BLaER1 (cell line): ENCODE data around the gene RANBP3.

Experiments used
- H3K27ac ChIP-seq: shearing (Covaris generic); formaldehyde crosslinking; 2 replicates; pipeline ENCODE4 v1.8.1; 2022
- H3K27me3 ChIP-seq: shearing (Covaris generic); formaldehyde crosslinking; 2 replicates; pipeline ENCODE4 v1.8.1; 2022
- H3K36me3 ChIP-seq: shearing (Covaris generic); formaldehyde crosslinking; 2 replicates; pipeline ENCODE4 v1.8.1; 2022
- H3K4me1 ChIP-seq: shearing (Covaris generic); formaldehyde crosslinking; 2 replicates; pipeline ENCODE4 v1.8.1; 2022
- H3K4me2 ChIP-seq: shearing (Covaris generic); formaldehyde crosslinking; 2 replicates; pipeline ENCODE4 v1.8.1; 2022
- H3K4me3 ChIP-seq: shearing (Covaris generic); formaldehyde crosslinking; 2 replicates; pipeline ENCODE4 v1.8.1; 2022
- H3K9ac ChIP-seq: shearing (Covaris generic); formaldehyde crosslinking; 2 replicates; pipeline ENCODE4 v1.8.1; 2022
- H3K9me3 ChIP-seq: shearing (Covaris generic); formaldehyde crosslinking; 2 replicates; pipeline ENCODE4 v1.8.1; 2022
- H4K20me1 ChIP-seq: shearing (Covaris generic); formaldehyde crosslinking; 2 replicates; pipeline ENCODE4 v1.8.1; 2022
- Cebpa-rat ChIP-seq: shearing (Covaris generic); IDR thresholded peaks from 2 replicates; pipeline ENCODE4 v1.8.1; 2022

Gene RANBP3

GRCh38 chr19:5996102-5996501, 18.2 kb upstream of the RANBP3 start:
- Histone ChIP-seq H3K36me3 (peaks cover 8% of the 10 kb centered on the region), H3K27ac (peak overlapping the region; percentile 92), H3K27me3 (no peaks in the 10 kb centered on the region), H3K4me1 (peaks cover 63% of the 10 kb centered on the region), H4K20me1 (no peaks in the 10 kb centered on the region), H3K4me2 (peak overlapping the region; percentile 91), H3K4me3 (no peak overlapping the region), H3K9ac (peak overlapping the region; percentile 76; the same call in 1 of the 2 replicates), H3K9me3 (peaks cover 26% of the 10 kb centered on the region)
- TF ChIP-seq Cebpa-rat: no peak

- Histone ChIP-seq H3K4me3 (peak overlapping the region; percentile 47), H4K20me1 (no peaks in the 10 kb centered on the region), H3K4me1 (peaks cover 68% of the 10 kb centered on the region), H3K9ac (peak overlapping the region; percentile 76), H3K9me3 (peaks cover 21% of the 10 kb centered on the region), H3K4me2 (peak overlapping the region; percentile 91), H3K27ac (peak overlapping the region; percentile 92), H3K27me3 (no peaks in the 10 kb centered on the region), H3K36me3 (peaks cover 3% of the 10 kb centered on the region)
- TF ChIP-seq Cebpa-rat: no peak
Measured at GRCh38 chr19:5995606-5996005, 17.7 kb upstream of the RANBP3 start.

- H3K9me3 ChIP-seq: peaks cover 11% of the 10 kb centered on the region
- peaks cover 78% of the 10 kb centered on the region for H3K4me1 ChIP-seq
- H4K20me1 ChIP-seq: no peaks in the 10 kb centered on the region
- H3K27ac ChIP-seq: peak overlapping the region; percentile 92
- H3K4me2 ChIP-seq: peak overlapping the region; percentile 91
- peak overlapping the region; percentile 76 for H3K9ac ChIP-seq
- no peak for TF ChIP-seq Cebpa-rat
- H3K4me3 ChIP-seq: peak overlapping the region; percentile 47
- no peaks in the 10 kb centered on the region for H3K27me3 ChIP-seq
- no peaks in the 10 kb centered on the region for H3K36me3 ChIP-seq
Measured at GRCh38 chr19:5994405-5995165, 16.6 kb upstream of the RANBP3 start.

GRCh38 chr19:5993648-5994358, 15.9 kb upstream of the RANBP3 start:
- Histone ChIP-seq H3K9me3 (peaks cover 3% of the 10 kb centered on the region; the same call in 1 of the 2 replicates), H4K20me1 (no peaks in the 10 kb centered on the region), H3K4me2 (peak overlapping the region; percentile 91), H3K27ac (peak overlapping the region; percentile 92), H3K4me3 (peak overlapping the region; percentile 47), H3K9ac (peak overlapping the region; percentile 76), H3K4me1 (peaks cover 86% of the 10 kb centered on the region), H3K36me3 (no peaks in the 10 kb centered on the region), H3K27me3 (no peaks in the 10 kb centered on the region)
- no peak for TF ChIP-seq Cebpa-rat

- Histone ChIP-seq H3K27ac (peak overlapping the region; percentile 92), H3K9ac (peak overlapping the region; percentile 76), H3K36me3 (no peaks in the 10 kb centered on the region), H3K9me3 (no peaks in the 10 kb centered on the region), H3K4me2 (peak overlapping the region; percentile 91), H3K4me3 (peak overlapping the region; percentile 11; the same call in 1 of the 2 replicates), H3K4me1 (peaks cover 92% of the 10 kb centered on the region), H4K20me1 (no peaks in the 10 kb centered on the region), H3K27me3 (no peaks in the 10 kb centered on the region)
- no peak for TF ChIP-seq Cebpa-rat
Measured at GRCh38 chr19:5993201-5993600, 15.3 kb upstream of the RANBP3 start.

- Histone ChIP-seq H3K4me1 (peaks cover 97% of the 10 kb centered on the region), H3K9ac (peak overlapping the region; percentile 76), H3K4me3 (peak overlapping the region; percentile 11; the same call in 1 of the 2 replicates), H3K9me3 (no peaks in the 10 kb centered on the region), H3K4me2 (peak overlapping the region; percentile 91), H4K20me1 (no peaks in the 10 kb centered on the region), H3K27ac (peak overlapping the region; percentile 92), H3K36me3 (no peaks in the 10 kb centered on the region), H3K27me3 (no peaks in the 10 kb centered on the region)
- TF ChIP-seq Cebpa-rat: no peak
Measured at GRCh38 chr19:5992756-5993155, 14.8 kb upstream of the RANBP3 start.

GRCh38 chr19:5991244-5991838, 13.4 kb upstream of the RANBP3 start:
- H3K4me1 ChIP-seq: peaks cover 96% of the 10 kb centered on the region
- peak overlapping the region; percentile 76 for H3K9ac ChIP-seq
- H3K36me3 ChIP-seq: no peaks in the 10 kb centered on the region
- H4K20me1 ChIP-seq: no peaks in the 10 kb centered on the region
- H3K4me3 ChIP-seq: peak overlapping the region; percentile 59; the same call in 1 of the 2 replicates
- H3K27me3 ChIP-seq: no peaks in the 10 kb centered on the region
- peak overlapping the region; percentile 92 for H3K27ac ChIP-seq
- no peak for TF ChIP-seq Cebpa-rat
- H3K4me2 ChIP-seq: peak overlapping the region; percentile 91
- H3K9me3 ChIP-seq: no peaks in the 10 kb centered on the region

GRCh38 chr19:5990289-5990797, 12.4 kb upstream of the RANBP3 start:
- TF ChIP-seq Cebpa-rat: no peak
- Histone ChIP-seq H3K4me3 (peak overlapping the region; percentile 59; the same call in 1 of the 2 replicates), H3K9me3 (no peaks in the 10 kb centered on the region), H4K20me1 (no peaks in the 10 kb centered on the region), H3K36me3 (no peaks in the 10 kb centered on the region), H3K4me2 (peak overlapping the region; percentile 91), H3K27me3 (no peaks in the 10 kb centered on the region), H3K9ac (peak overlapping the region; percentile 28; the same call in 1 of the 2 replicates), H3K4me1 (peaks cover 89% of the 10 kb centered on the region), H3K27ac (peak overlapping the region; percentile 92)

- TF ChIP-seq Cebpa-rat: no peak
- Histone ChIP-seq H4K20me1 (no peaks in the 10 kb centered on the region), H3K27ac (peak overlapping the region; percentile 92), H3K4me2 (peak overlapping the region; percentile 46; the same call in 1 of the 2 replicates), H3K4me1 (peaks cover 89% of the 10 kb centered on the region), H3K9me3 (no peaks in the 10 kb centered on the region), H3K4me3 (no peak overlapping the region), H3K9ac (no peak overlapping the region; the same call in 1 of the 2 replicates), H3K27me3 (no peaks in the 10 kb centered on the region), H3K36me3 (no peaks in the 10 kb centered on the region)
Measured at GRCh38 chr19:5989388-5990074, 11.6 kb upstream of the RANBP3 start.
